HG03039 (cell line): ENCODE results near the gene MYOM3.

ENCODE experiments used
- ATAC-seq: cut with Tn5 transposase; IDR thresholded peaks from one replicate; pipeline ENCODE4 v1.9.1; 2021; ENCODE audit warnings: mild to moderate bottlenecking, moderate library complexity; ENCODE audit not compliant: unreplicated experiment

The MYOM3 gene

GRCh38 chr1:24097663-24098062 is 14.3 kb downstream of the MYOM3 start:
- ATAC-seq: no peak

- ATAC-seq: no peak
Measured at GRCh38 chr1:24096739-24097103, 15.2 kb downstream of the MYOM3 start.

DNA sequence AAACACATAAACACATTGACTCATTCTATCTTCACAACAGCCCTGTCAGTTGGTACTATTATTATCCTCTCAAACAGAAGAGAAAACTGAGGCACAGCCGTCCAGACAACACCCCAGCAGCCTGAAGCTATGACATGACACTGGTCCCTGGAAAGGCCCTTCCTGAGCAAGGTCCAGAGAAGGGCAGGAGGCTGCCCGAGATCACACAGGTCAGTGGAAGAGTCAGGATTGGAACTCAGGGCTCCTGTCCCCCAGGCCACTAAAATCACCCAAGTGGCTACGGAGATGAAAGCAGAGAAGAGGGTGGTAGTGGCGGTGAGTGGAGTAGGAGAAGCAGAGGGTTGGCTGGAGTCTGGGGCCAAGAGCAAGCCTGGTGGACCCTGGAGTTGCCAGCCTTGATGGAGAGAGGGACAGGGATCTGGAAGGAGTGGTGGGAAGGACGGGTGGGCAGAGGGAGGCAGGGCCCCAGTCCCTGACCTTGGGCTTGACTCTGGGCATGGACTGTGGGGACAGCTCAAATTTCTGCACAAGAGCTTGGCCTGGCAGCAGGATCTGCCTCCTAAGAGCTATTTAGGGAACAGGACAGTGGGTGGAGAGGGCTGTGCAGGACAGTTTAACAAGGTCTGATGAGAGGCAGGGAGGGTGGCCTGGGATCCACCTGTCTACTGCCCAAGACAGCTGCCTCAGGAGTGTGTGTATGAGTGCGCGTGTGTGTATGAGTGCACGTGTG is 15.8 kb downstream of the MYOM3 start:
- ATAC-seq: no peak

DNA sequence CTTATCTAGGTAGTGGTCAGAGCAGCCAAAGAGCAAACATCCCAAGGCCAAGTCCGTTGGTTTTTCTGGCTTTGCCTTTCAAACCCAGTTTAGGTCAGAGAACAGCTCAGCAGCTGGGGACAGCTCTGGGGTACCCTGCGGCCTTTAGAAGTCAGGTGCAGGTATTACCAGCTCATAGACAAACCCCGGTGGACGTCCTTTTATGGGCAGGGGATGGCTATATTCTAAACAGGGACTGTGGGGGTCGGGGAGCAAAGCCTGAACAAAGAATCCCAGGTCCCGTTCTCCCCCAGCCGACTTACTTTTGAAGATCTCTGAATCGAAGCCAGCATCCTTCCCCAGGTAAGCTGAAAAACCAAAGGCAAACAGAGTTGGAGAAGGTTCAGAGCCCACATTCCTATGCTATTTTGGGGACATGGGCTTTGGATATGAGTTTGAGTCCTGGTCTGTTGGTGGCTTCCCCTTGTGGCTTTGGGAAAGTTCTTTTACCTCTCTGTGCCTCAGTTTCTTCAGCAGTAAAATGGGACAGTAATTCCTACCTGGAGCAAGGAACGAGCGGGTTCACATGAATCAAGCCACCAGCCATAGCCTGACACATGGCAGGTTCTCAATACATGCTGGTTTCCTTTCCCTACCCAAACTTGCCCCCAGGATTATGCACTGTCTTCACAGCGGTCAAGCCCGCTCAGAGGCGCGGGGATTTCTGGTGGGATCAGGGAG is 16.6 kb downstream of the MYOM3 start:
- no peak for ATAC-seq

DNA sequence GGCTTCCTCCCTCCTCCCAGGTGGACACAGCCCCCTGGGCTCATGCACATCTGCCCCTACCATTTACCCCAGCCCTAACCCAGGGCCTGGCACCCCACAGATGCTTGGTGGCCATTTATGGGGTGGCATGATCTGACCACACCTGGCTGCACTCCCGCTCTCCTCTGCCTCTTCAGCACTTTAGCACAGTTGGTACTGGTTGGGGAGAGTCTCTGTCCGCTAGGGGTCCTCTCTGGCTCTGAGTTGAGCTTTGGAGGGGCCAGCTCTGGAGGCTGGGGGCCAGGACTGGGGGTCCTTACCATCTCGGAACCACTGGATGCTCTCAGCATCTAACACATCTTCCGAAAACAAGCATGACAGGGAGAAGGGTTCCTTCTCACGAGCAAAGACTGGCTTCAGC is 17.4 kb downstream of the MYOM3 start:
- no peak for ATAC-seq

DNA sequence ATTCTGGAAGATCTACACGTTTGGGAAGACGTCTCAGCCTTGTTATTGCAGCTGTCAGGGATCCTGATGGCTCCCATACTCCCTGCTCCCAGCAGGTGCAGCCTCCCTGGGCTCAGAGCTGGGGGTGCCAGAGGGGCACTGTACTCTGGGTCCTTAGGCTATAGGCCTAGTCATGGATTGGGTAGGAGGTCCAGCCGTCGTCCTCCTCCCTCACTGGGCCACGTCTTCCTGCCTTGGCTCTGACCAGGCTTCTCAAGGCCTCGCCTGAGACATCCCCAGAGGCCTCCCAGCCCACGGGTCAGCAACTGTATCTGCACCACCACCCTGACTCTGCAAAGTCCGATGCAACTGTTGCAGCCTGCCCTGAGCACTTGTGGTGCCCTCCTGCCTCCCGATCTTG is 18.2 kb downstream of the MYOM3 start:
- ATAC-seq: no peak

GRCh38 chr1:24092979-24093378 is 19.0 kb downstream of the MYOM3 start:
- ATAC-seq: no peak

DNA sequence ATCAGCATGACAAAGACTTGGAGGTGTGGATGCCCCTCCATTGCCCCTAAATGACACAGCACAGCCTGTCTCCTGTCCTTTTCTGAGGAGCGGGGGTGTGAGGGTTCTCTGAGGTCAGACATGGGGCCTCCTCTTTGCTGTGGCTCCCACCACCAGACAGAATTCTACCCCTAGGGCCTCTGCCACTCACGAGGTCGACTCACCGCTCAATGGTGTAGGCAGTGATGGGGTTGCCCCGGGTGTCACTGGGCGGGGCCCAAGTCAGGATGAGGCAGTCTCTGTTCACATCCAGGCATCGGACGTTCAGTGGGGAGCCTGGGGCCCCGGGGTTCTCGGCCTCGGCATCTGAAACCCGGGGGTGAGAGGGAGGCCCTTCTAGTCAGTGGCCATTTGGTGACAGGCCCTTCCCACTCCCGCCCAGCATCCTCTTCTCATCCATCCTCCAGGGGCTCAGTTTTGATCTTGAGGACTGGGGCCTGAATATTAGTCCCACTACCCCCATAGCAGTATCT is 19.9 kb downstream of the MYOM3 start:
- no peak for ATAC-seq

DNA sequence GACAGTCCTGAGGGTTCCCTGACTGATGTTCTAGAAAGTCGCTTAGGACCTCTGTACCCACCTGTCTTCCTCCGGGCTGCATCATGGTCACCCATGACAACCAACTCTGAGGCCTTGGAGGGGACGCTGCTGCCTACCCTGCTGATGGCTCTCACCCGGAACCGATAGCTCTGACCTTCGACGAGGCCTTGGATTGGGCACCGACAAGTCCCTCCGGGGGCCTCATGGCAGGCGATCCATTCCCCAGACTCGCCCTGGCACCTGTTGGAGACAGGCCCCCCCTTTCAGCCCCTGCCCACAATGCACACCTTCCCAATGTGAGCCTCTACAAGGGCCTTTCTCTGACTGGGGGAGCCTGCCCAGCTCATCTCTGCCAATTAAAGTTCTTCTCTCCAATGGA is 21.2 kb downstream of the MYOM3 start:
- ATAC-seq: no peak

GRCh38 chr1:24089743-24090555 is 22.0 kb downstream of the MYOM3 start:
- ATAC-seq: no peak

GRCh38 chr1:24089027-24089742 is 22.8 kb downstream of the MYOM3 start:
- ATAC-seq: no peak

- no peak for ATAC-seq
Measured at GRCh38 chr1:24086466-24086865, 25.5 kb downstream of the MYOM3 start.

DNA sequence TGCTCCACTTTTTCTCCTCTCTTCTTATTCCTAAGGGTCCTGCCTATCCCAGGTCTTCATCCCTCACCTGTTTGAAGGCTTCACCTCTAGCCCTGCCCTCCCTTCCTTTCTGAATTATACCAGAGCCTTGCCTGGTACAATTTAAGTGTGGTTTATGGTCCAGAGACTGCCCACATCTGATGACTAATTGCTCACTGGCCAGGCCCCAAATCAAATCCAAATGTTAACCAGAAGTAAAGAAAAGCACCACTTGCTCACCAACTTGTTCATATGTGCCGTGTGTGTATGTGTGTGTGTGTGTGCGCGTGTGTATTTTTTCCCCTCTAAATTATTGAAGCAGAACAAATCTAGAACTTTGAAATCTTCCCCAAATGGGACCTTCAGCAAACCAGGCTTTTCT is 26.4 kb downstream of the MYOM3 start:
- ATAC-seq: no peak

- ATAC-seq: no peak
Measured at GRCh38 chr1:24085007-24085406, 26.9 kb downstream of the MYOM3 start.

DNA sequence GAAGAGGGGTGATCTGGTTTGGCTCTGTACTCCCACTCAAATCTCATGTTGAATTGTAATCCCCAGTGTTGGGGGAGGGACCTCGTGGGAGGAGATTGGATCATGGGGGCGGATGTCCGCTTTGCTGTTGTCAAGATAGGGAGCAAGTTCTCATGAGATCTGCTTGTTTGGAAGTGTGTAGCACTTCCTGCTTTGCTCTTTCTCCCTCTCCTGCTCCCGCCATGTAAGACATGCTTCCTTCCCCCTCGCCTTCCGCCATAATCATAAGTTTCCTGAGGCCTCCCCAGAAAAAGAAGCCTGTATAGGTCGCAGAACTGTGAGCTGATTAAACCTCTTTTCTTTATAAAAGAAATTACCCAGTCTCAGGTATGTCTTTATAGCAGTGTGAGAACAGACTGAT is 27.9 kb downstream of the MYOM3 start:
- no peak for ATAC-seq

GRCh38 chr1:24082372-24082771 is 29.6 kb downstream of the MYOM3 start:
- ATAC-seq: no peak

- ATAC-seq: no peak
Measured at GRCh38 chr1:24081190-24081589, 30.7 kb downstream of the MYOM3 start.

DNA sequence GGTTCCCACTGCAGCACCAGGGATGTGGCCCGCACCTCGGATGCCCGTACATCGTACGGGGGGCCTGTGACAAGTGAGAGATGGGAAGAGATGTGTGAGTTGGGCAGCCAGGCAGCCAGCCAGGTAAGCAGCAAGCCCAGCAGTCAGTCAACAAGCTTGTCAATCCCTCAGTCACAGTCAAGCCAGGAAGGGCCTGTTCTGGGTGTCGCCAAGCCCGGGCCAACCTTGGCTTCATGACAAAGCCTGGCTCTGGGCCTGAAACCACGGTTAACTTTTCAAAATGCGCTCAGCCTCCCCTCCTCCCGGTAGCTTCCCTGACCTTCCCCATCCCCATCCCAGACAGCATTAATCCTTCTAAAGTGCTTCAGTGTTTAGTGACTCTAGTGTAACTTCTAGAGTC is 31.8 kb downstream of the MYOM3 start:
- ATAC-seq: no peak

DNA sequence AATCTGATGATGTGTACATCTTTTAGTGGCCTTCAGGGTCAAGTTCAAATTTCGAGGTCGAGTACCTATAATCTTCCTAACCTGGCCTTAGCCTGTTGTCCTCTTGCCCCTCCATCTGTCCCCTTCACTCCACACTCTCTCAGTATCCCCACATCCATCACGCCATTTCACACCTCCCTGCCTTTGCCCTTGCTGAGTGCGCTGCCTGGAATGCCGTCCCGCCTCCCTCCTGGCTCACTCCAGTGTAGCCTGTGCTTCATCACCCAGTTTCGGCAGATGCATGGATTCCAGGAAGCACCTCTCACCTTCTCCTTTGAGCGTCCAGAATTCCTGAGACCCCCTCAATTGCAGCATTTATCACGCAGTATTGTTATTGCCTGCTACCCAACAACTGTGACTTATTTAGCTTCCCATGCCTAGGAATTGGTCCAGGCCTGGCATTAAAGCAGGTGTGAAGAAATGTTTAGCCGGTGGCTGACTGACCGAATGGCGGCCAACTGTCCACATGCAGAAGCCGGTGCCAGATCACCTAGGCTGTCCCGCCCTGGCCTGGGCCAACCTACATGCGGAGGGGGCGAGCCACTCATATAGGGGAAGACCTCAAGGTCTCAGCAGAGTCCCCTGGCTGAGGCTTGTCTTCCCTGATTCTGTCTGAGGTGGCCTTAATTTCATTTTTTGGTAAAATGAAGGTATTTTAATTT is 34.5 kb downstream of the MYOM3 start:
- ATAC-seq: no peak

- no peak for ATAC-seq
Measured at GRCh38 chr1:24075946-24076345, 36.0 kb downstream of the MYOM3 start.

GRCh38 chr1:24075590-24075854 is 36.4 kb downstream of the MYOM3 start:
- no peak for ATAC-seq
